Cardiac fibroblast (primary cell): ENCODE data around the gene DYDC2.
"Not testable (repeated sequence)": the region's sequence is repeated elsewhere in the genome, so short reads cannot be mapped to it uniquely, and the experiment has no call there.

ENCODE experiments used
- DNase-seq, 2 donors: peaks; one replicate each; pipeline versions ENCODE4 v3.0.0 to v3.0.0-alpha.2; 2010; ENCODE audit warnings: low read depth in 2 of 2
- H3K4me3 ChIP-seq, 2 donors: replicated peaks in 1 of 2; 1 replicate in 1 of 2; 2 replicates in 1 of 2; pipeline ENCODE4 v1.5.1; 2011; ENCODE audit warnings: low read depth in 2 of 2, low read length in 2 of 2, mild to moderate bottlenecking in 2 of 2, moderate library complexity in 1 of 2
- TF ChIP-seq, protein P1 (sequence below): IDR thresholded peaks from one replicate; pipeline ENCODE4 v1.5.1; 2011; ENCODE audit warnings: low read depth, mild to moderate bottlenecking, low read length, inconsistent platforms

The DYDC2 gene

DNA sequence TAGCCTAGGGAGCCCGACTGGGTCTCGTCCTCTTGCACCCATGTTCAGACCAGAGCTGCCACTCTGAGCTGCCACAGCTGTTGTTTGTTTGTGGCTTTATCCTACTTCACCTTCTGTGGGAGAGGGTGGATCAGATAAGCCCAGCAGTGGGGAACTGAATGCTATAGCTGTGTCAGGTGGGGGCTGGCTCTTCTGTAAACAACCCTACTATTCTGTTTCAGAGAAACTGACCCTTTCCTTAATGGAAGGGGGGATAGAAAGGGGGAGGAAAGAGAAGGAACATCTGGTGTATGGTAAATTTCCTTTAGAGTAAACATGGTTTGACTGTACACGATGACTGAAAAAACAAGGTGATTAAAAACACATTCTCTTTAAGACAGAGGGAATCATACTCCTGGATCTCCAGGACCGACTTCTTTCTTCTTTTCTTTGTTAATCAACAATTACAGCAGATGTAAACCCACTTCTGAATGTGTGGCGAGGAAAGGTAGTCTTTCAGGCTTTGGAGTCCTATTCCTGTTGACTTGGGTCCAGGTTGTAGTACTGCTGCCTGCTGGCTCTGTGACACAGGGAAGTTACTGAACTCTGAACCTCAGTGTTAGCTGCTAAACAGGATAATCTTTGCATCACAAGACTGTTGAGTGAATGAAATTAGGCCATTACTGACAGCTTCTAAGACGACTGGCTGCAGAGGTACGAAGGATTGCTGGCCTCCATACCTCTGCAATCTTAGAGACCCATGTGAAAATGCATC lies 57.7 kb downstream of the DYDC2 start:
- no peak overlapping the region for H3K4me3 ChIP-seq
- no peak for DNase-seq
- TF ChIP-seq, protein P1, sequence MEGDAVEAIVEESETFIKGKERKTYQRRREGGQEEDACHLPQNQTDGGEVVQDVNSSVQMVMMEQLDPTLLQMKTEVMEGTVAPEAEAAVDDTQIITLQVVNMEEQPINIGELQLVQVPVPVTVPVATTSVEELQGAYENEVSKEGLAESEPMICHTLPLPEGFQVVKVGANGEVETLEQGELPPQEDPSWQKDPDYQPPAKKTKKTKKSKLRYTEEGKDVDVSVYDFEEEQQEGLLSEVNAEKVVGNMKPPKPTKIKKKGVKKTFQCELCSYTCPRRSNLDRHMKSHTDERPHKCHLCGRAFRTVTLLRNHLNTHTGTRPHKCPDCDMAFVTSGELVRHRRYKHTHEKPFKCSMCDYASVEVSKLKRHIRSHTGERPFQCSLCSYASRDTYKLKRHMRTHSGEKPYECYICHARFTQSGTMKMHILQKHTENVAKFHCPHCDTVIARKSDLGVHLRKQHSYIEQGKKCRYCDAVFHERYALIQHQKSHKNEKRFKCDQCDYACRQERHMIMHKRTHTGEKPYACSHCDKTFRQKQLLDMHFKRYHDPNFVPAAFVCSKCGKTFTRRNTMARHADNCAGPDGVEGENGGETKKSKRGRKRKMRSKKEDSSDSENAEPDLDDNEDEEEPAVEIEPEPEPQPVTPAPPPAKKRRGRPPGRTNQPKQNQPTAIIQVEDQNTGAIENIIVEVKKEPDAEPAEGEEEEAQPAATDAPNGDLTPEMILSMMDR, result no peak

DNA sequence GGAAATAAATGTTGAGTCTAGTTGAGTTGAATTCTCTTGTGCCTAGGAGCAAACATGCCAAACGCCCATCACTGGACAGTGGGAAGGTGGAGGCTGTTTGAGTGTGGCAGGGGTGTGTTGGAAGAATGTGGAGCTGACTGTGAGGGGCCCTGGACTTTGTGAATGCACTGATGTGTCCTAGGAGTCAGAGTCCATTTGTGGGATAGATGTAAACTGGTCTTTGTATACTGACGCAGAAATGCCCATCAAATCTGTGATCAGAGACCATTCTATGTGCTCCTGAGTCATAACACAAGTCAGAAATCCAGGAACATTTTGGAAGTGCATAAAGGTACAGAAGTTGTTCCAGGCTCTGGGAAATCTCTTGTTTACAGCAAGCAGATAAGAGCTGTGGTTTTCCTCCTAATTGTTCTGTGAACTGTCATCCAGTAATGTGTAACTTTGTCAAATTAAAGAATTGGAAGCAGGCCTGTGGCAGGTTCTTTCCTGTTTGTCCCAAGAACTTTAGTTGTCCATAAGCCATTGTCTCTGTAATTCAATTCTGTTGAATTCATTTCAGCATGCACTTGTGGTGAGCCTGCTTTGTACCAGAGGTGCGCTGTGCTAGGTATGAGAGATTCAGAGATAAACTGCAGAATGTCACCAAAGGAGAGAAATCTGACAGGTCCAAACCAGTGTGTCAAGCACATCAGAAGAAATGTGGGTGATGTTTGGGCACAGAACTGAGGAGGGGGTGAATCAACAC lies 59.3 kb downstream of the DYDC2 start:
- TF ChIP-seq, protein P1, result no peak
- DNase-seq, result peak in 1 of 2 donors; percentile 40
- H3K4me3 ChIP-seq, result no peak overlapping the region

DNA sequence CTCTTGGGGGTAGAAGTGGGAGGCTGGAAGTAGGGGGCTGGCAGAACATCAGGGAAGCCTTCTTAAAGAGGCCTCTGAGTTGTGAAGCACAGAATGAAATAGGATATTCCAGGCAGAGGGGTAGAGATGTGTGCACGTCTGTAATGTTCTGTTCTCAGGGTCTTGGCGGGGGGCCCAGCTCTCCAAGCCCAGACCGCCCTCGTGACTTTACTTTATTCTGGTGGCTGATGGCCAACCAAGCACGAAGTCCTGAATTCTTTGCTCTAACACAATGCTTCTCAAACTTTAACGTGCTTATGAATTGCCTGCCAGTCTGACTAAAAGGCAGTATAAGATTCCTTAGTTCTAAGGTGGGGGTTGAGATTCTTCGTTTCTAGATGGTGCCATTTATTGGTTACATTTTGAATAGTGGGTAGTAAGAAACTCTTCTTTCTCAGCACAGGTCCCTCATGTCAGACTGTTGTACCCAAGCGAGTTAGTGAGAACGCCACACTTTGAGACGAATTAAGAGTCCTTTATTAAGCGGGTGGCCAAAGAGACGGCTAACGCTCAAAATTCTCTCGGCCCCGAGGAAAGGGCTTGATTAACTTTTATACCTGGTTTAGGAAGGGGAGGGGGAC lies 60.0 kb downstream of the DYDC2 start:
- peak; percentile 10 to 94 for DNase-seq
- TF ChIP-seq, protein P1, result no peak
- H3K4me3 ChIP-seq, result no peak overlapping the region

DNA sequence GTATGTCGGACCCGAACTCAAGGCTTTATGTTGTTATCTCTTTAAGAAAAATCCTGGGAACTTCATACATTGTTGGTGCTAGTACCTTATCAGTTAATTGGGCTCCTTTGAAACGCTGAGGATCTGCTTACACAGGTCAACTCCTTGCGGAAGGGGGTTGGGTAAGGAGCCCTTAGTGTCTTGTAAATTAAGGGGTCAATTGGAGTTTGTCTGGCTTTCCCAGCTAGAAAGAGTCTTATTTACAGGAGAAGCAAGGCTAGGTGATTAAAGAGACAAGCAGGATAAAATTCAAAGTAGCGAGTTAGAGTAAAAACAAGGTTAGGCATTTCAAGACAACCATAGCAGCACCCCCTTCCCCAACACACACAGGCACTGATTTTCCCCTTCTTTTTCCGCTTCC lies 60.7 kb downstream of the DYDC2 start:
- not testable (repeated sequence) for H3K4me3 ChIP-seq

More for the DNA sequence above, 60.7 kb downstream of the DYDC2 start:
- not testable (repeated sequence) for DNase-seq
